Occipital lobe (tissue), 2 donors: ENCODE measurements around the gene SHF. TPM values are rescaled to one million over a fixed set of nuclear protein-coding genes. Genes with fewer than 3 reads are reported as not detected.

ENCODE experiments used
- DNase-seq: peaks from one replicate; lab custom pipeline; 2025; lab: John Stamatoyannopoulos, UW
- total RNA-seq: library from RNA; depleted of rRNA; stranded (reverse); fragments of >200 nt; gene quantifications from one replicate; pipeline ENCODE4 v1.2.3, GENCODE V29; 2014

Gene SHF
- total RNA-seq, 1 donor from 2014 or later: 54.9 TPM

DNA sequence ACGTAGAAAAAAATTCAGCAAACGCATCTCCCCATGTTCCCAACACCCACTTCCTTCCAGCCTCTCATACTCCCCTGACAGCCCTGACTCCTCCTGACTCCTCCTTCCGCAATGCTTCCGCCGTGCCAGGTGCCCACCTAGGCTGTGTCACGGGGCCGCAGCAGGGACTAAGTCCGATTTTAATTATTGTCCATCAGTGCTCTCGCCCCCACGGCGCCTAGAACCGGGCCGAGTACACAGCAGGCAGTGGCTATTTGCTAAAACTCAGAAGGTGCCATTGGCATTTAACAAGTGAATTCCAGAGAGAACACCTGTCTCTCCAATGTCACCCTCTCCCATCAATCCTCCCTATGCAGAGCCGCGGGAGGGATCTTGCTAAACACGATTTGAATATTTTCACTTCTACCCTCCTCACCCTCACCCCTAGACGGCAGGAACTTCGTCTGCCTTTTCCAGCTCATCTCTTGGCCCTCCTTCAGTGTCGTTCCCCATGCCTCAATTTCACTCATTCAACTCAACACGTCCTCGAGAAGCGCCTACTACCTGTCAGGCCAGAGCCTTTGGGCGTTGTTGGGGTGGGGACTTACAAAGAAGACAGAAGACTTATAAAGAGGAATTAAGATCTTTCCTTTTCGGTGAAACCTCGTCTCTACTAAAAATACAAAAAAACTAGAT, 11.5 kb upstream of the SHF start:
- DNase-seq: no peak

DNA sequence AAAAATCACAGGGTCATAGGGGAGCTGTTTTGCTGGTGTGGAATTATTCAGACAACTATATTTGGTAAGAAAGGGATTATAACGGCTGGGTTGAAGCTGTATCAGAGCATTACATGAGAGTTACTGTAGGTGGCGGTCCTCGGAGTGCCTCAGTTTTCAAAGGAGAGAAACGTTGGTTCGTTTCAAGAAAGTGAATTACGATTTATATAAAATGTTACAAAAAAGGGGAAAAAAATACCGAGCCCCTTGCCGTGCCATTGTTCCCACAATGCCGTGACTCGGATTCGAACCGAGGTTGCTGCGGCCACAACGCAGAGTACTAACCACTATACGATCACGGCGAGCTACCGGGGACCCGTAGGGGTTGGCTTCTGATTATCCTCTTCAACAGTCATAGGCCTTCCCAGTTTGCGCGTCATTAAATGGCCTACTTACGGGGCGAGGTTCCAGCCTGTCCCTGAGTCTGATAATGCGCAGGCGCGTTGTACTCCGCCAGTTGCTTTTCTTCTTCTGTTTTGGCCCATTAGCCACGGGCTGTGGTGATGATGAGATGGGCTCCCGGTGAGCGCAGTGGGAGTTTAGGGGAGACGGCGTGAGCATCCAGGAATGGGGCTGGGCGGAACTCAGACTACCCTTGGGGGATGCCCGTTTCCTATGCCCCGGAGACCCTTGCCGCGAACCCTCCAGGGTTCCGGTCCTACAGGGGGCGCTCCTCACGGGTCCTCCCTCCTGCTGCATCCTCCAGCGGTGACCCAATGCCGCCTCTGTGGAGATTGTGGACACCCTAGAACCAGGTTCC, 10.8 kb upstream of the SHF start:
- peak; percentile 90 for DNase-seq

DNA sequence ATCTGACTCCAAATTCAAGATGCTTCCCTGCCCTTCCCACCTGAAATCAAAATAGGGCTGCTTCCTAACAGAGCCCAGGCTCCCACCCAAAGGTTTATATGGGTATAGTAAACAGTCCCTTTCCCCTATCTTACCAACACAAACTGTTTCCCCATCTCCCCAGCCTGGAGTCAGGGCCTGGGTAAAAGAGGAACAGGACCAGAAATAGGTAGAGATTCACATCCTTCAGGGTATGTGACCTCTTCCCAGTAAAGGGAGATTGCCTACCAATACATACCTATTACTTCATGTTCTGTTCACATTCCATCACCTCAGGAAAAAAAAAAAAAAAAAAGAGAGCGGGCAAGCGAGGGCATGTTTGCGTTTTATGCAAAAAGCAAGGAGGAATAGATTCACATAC, 9.7 kb upstream of the SHF start:
- DNase-seq: no peak

DNA sequence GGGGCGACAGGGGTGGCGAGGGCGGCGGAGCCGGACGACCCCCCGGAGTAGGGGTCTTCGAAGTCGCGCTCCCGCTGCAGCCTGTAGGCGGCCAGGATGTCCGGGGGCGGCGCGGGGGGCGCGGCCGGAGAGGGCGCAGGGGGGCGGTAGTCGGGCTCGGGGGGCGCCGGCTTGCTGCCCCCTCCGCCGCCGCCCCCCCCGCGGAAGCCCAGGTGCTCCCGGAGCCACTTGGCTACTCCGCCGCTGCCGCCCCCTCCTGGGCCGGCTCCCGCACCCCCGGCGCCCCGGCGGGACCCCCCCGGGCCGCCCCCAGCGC, 230 bp downstream of the SHF start:
- no peak for DNase-seq

DNA sequence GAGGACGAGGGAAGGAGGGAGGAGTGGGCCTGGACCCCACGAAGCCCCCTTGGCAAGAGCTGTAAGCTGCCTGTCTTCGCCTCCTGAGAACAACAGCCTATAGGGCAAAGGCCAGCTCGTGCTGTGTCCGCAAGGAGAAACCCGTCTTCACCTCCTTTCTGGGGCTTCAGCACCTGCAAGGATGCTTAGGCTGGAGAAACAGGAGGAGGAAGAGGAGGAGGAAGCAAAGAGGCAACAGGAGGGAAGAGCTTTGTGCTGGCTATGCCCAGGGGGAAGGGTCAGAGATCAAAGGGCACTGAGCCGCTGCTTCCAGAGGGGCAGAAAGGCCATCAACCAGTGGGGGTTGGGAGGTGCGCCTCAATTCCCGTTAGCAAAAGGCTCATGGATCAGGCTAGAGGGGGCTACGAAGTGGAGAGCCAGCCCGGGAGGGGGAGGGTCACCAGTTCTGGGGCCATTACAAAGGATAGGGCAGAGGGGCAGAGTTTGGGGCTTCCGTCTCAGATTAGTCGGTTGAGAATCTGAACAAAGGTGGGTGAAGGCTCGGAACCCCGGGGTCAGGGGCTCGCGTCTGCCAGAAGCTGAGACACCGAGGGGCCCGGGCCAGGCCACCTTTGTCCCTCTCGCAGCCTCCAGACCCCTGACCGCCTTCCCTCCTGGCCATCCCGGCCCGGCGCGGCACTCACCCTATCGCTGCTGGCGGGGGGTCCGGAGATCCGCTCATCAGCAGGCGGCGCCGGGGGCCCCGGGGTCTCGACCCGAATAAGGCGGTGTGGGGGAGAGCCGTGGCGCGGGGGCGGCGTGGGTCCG, 792 bp downstream of the SHF start:
- no peak for DNase-seq

DNA sequence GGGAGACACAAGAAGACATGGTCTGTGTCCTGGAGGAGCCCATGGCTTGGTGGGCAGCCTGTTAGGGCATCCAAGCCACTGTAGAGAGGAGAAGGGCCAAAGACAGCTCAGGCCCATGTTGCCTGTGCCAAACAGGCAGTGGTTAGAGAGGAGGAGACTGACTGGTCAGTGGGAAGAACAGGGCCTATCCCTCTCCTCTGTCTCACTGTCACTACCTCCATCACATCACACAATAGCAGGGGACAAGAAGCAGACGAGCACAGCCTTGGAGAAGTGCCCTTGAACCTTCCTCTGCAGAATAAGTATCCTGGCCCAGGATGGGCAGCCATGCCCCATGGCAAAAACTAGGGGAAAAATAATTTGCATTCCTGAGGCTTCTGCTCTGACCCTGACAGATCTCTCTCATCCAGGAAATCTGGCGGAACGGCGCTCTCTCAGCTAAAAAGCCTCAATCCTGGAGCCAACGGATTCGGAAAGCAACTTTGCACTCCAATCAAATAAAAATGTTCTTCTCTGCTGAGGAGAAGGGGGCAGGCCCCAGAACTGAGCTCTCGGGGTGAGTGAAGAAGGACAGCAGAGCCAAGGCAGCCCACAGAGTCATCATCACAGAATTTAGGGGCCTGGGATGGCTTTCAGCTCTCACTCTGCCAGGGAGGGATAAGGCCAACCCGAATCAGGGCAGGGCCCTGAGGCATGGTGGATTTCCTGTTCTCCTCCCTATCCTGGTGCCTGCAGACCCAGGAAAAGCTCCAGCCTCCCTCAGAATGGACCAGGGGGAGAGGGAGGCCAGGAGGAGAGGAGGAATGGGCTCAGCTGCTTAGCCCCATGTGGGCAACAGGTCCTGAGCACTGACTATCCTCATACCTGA, 1.6 kb downstream of the SHF start:
- DNase-seq: no peak

DNA sequence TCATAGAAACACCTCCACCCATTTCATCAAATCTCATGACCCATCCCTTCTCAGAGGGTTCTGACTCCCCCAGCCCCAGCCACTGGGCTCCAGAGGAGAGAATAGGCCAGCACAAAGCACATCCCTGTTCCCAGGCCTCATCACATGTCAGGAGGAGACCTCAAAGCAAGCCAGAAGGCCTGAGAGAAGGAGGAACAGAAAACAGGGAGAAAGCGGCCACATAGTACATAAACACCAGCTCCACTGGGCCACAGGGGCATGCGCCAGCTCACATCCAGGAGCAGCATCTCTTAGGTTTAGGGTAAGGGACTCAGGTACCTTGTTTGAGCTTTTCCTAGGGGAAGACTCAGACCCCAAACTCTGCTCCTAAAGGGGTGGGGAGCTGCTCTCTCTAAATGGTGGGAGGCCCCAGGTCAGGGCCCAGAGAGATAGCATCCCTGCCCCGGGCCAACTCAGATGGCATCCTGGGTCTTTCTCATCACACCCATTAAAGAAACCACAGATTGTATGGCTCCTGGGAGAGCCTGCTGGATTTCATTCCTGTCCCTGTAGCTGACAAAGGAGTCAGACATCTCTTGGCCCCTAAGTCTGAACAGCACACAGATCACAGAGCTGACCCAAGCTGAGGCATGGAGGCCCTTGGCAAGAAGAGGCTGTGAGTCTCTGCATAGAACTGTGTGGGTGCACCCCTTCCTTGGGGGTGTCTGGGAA, 2.5 kb downstream of the SHF start:
- DNase-seq: no peak

DNA sequence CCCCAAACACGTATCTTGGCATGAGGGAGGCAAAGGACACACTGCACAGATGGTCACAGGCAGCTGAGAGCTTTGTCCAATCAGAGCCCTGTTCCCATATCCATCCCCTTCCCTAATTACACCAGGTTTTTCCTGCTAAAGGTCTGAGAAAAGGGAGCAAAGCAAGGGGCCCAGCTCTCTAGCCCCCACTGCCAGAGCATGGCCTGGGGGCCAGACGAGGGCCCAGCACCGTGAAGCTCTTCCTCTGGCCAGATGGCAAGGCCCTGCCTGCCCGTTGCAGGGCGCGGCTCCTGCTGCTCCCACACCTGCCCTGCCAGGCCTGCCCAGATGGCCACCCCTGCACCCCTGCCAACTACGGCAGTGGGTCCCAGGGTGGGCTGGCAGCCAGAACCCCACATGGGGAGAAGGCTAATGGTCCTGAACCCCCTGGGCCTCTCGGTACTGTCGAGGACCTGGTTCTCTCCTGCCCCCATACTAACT, 3.2 kb downstream of the SHF start:
- no peak for DNase-seq

DNA sequence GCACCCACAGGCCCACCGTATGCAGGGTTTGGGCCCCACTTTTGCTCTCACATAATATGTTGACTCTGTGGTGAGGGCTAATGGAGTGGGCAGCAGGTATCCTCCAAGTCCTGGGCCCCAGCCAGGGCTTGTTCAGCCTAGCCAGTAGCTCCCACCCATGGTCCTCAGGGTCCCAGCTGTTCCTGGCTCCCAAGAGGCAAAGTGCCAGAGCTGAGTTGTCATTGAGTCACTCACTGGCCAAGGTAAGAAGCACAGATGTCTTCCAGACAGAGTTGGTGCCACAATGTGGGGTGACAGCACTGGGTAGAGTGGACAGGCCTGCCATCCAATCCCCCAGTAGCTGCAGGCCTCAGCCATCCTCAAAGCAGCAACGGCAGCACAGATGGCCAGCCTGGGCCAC, 4.3 kb downstream of the SHF start:
- DNase-seq: no peak

DNA sequence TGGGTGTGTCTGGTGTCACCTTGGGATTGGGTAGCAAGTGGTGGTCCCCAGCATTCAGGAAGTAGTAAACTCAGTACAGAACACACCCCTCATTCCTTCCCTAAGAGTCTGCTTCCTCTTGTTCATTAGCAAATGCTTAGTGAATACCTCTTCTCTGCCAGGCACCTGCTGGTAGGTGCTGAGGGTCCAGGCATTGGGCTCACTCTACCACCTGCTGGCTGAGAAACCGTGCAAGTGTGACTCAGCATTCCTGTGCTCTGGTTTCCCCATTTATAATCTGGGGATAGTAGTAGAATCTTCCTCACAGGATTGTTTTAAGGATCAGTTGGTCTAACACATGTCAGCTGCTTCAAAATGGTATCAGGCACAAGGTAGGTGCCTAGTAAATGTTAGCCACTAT, 4.8 kb downstream of the SHF start:
- DNase-seq: no peak

DNA sequence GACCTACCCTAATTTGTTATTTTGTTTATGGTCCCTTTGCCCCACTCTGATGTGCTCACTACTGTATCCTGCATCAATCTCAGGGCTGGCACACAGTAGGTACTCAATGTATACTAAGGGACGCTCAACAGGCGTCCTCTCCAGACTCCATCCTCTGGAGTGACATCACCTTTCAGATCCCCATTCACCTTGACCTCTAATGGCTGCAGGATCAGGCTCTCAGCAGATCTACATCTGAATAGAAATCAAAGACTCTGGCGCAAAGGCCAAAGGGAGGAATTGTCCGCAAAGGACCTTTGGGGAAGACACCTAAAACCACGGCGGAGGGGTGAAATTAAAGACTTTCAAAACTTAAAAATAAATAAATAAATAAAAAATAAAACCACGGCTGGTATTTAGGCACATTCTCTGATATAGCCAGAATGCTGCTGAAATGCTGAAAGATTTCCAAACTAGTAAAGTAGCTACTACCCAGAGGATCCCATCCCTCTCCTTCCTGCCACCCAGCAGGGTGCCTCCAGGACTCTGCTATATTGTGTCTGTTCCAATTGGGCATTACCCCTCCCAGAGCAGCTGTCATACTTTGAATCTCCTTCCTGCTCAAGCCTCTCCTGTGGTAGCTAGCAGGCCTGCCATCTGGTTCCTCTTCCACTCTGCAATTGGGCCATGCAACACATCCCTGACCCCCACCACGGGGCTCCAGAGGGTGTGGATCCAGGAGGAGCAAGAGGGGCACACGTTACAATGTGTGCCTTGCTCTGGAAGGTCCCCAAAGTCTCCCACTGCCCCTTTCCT, 6.1 kb downstream of the SHF start:
- DNase-seq: no peak

DNA sequence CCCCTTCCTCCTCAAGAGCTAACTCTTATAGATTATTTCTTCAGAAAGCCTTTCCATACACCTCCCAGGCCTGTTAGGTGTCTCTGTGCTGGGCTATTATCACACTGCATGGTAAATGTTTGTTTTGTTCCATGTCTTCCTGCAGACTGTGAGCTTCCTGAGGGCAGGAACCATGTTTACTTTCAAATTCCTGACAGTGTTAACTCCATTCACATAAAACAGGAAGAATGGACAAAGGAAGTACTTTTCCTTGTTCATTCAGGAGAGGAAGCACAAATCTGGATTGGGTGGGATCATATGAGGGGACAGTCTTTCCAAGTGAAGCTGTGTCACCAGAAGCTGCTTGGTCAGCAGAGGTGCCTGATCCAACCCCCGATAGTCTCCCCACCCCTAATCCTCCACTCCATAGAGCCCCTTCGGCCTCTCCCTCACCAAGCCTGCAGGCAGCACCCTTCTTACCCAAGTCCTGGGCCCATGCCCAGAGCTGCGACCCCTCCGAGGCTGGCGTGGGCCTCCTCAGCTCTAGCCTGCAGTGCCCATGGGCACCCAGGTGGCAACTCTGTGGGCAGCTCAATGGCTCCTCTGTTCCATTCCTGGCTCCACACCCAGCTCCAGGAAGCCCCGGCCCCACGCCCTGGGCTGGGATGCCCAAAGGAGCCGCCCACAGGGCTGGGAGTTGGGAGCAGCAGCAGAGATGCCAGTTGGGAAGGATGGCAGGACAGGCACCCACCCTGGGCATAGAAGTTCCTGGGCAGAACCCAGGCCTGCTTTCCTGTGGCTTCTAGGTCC, 6.9 kb downstream of the SHF start:
- no peak for DNase-seq

DNA sequence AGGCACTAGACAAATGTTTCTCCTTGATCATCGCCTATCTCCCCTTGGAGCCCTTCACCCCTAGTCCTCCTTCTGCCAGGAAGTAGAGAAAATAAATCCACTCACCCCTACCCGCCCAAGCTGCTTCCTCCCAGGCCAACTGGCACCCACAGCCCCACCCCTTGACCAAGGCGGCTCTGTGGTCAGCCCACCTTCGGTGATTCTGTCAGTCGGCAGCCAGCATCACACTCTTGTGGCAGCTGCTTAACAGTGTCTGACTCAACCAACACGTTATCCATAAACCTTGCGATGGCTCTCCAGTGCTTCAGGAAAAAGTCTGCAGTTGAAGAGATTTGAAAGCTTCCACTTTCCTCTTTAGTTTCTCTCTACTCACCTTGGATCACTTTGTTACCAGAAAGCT, 7.6 kb downstream of the SHF start:
- no peak for DNase-seq

DNA sequence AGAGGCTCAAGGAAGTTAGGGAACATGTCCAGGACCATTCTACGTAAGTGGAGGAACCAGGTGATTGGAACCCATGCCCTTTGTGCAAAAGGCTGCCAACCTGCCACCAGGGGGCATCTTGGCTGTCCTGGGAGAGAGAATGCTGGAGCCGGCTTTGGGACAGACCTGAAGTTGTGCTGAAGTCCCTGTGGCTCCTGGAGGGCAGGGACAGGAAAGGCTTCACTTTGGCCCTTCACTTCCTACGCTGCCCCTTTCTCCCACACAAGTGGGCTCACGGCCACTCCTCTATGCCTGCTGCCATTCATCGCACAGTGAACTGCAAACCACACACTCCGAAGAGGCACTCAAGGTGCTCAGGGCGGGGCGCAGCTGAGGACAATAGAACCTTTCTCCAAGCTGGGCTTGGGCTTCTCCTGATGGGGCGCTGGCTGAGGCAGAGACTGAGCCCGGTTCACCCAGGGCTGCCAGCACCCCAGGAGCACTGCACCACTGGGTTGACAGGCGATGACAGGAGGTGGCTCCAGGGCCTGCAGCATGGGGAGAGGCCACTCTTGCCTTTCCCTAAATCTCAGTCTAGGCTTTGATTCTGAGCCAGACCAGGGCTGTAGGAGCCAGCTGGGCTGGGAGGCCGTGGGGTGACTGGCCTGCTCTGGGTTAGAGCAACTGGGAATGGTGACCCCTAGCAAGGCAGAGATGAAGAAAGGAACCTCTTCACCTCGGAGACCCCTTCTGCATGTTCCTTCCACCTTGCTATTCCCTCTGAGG, 8.4 kb downstream of the SHF start:
- DNase-seq: no peak

DNA sequence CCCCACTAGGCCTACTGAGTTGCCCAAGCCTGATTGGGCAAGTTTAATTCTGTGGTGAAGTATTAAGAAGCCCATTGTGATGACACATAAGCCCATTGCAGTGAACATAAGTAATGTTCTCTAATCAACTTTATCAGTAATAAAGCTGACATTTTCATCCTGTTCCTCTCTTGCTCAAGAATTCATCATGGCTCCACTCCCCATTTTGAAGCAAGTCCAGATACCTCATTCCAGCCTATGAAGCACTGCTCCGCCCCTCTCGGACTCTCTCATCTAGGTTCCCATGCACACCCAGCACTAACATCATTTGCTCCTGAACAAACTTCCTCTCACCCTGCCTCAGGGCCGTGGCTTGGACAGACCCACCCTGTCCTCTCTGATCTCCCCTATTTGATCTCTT, 10.5 kb downstream of the SHF start:
- DNase-seq: no peak

DNA sequence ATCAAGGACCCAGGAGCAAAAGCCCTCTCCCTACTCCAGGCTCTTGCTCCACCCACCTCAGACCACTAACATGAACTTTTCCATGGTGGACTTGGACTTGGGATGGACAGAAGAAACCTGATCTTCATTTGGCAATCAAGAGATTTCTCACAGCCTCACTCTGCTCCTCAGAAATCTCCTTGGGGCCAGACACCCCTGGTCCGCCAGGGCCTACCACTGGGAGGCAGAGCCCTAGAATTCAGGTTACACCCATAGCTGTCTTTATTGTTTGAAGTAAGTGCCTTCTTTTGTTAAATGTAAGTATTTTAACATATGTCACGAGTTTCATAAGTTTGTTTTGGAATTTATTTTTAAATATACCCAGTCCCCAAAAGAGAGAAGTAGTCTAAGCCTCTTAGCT, 13.2 kb downstream of the SHF start:
- no peak for DNase-seq

DNA sequence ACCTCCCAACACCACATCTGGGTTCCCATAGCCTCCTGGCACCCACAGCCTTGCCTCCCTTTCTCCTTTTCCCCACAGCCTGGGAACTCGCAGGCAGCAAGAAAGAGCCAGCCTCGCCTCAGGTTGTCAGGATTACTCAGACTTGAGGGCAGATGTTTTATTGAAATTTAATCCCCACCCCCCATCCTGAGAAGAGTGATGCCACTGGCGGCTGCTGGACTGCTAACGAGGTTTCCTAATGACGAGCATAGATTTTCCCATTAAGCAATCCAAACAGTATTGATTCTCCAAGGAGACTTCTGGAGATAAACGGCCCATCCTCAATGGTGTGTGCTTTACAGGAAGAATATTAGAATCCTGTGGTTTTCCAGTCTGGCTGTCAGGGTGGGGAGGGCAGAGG, 13.7 kb downstream of the SHF start:
- DNase-seq: no peak

DNA sequence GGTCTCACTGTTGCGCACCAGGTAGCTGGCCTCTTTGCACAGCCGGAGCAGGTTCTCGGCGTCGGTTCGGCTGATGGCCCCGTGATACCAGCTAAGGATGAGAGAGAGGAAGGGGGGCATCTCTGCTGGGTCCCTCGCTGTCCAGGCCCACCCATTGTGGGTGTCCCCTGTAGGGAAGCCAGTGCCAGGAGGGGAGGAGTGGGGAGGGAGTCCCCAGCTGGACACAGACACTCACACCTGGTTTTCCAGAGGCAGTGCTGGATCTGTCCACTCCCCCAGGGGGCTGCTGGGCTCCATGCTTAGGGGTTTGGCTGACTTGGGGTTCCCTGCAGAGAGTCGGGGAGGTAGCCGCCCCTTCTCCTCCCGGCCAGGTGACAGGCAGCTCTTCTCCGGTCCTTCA, 15.9 kb downstream of the SHF start:
- DNase-seq: no peak
